HepG2 (cell line): ENCODE measurements around the gene FRMD8. TPM values are rescaled to one million over a fixed set of nuclear protein-coding genes. Genes with fewer than 3 reads are reported as not detected.

Experiments used
- CC2D1A ChIP-seq: sonication (generic); formaldehyde crosslinking; IDR thresholded peaks from 2 replicates; pipeline ENCODE4 v1.8.1; 2023; ENCODE audit warnings: mild to moderate bottlenecking, missing genetic modification reagents
- EEA1 ChIP-seq: sonication (generic); formaldehyde crosslinking; IDR thresholded peaks from 2 replicates; pipeline ENCODE4 v1.5.1; 2020; ENCODE audit warnings: mild to moderate bottlenecking, missing genetic modification reagents, borderline replicate concordance
- HDAC1 ChIP-seq: sonication (generic); formaldehyde crosslinking; IDR thresholded peaks from 2 replicates; pipeline ENCODE4 v1.5.1; 2020; ENCODE audit warnings: mild to moderate bottlenecking, missing genetic modification reagents
- HES4 ChIP-seq: sonication (generic); formaldehyde crosslinking; IDR thresholded peaks from 2 replicates; pipeline ENCODE4 v1.9.0; 2021; ENCODE audit warnings: mild to moderate bottlenecking, missing genetic modification reagents, borderline replicate concordance
- HMG20B ChIP-seq: conservative IDR thresholded peaks from 2 replicates; pipeline ENCODE4 v1.6.1; 2016; ENCODE audit warnings: missing genetic modification reagents, missing compliant biosample characterization
- NCOA5 ChIP-seq: sonication (generic); formaldehyde crosslinking; IDR thresholded peaks from 2 replicates; pipeline ENCODE4 v1.4.0; 2020; ENCODE audit warnings: missing genetic modification reagents
- NFKBIZ ChIP-seq: IDR thresholded peaks from 2 replicates; pipeline ENCODE4 v1.6.1; 2018; ENCODE audit warnings: missing genetic modification reagents, missing compliant biosample characterization
- PITX1 ChIP-seq: sonication (generic); formaldehyde crosslinking; IDR thresholded peaks from 2 replicates; pipeline ENCODE4 v1.5.1; 2020; ENCODE audit warnings: mild to moderate bottlenecking, missing genetic modification reagents
- SOX13 ChIP-seq, 3 experiments: fragments of 450-650 bp in 1 of 3; sonication (generic) in 1 of 3; formaldehyde crosslinking in 1 of 3; IDR thresholded peaks in 2 of 3; conservative IDR thresholded peaks in 1 of 3; 2 replicates each; pipeline versions ENCODE4 v1.5.0 to v1.6.1; 2016 to 2020; ENCODE audit warnings: antibody characterized with exemption in 1 of 3, mild to moderate bottlenecking in 1 of 3, missing compliant biosample characterization in 1 of 3, missing genetic modification reagents in 1 of 3, moderate library complexity in 1 of 3
- SP2 ChIP-seq: sonication (generic); formaldehyde crosslinking; IDR thresholded peaks from 2 replicates; pipeline ENCODE4 v1.5.1; 2020; ENCODE audit warnings: mild to moderate bottlenecking, missing genetic modification reagents
- TBX3 ChIP-seq: fragments of 450-650 bp; IDR thresholded peaks from 2 replicates; pipeline ENCODE4 v1.6.1; 2017; ENCODE audit warnings: antibody characterized with exemption, mild to moderate bottlenecking, inconsistent platforms, borderline replicate concordance
- TCF7L2 ChIP-seq: IDR thresholded peaks from 2 replicates; pipeline ENCODE4 v1.6.1; 2011; ENCODE audit warnings: mild to moderate bottlenecking, low read depth, low read length, moderate library complexity
- TFDP2 ChIP-seq: sonication (generic); formaldehyde crosslinking; IDR thresholded peaks from 2 replicates; pipeline ENCODE4 v1.4.0; 2020; ENCODE audit warnings: missing genetic modification reagents
- TMF1 ChIP-seq: sonication (generic); formaldehyde crosslinking; IDR thresholded peaks from 2 replicates; pipeline ENCODE4 v1.8.1; 2022; ENCODE audit warnings: low read depth, missing genetic modification reagents
- ZNF251 ChIP-seq: sonication (generic); formaldehyde crosslinking; IDR thresholded peaks from 2 replicates; pipeline ENCODE4 v1.9.0; 2021; ENCODE audit warnings: mild to moderate bottlenecking, missing genetic modification reagents
- ZNF598 ChIP-seq: sonication (generic); formaldehyde crosslinking; IDR thresholded peaks from 2 replicates; pipeline ENCODE4 v1.5.1; 2020; ENCODE audit warnings: mild to moderate bottlenecking, missing genetic modification reagents, borderline replicate concordance
- ZNF770 ChIP-seq: sonication (generic); formaldehyde crosslinking; IDR thresholded peaks from 2 replicates; pipeline ENCODE4 v1.5.0; 2020; ENCODE audit warnings: mild to moderate bottlenecking, missing genetic modification reagents
- ZNF841 ChIP-seq: sonication (generic); formaldehyde crosslinking; IDR thresholded peaks from 2 replicates; pipeline ENCODE4 v1.8.1; 2023; ENCODE audit warnings: missing genetic modification reagents, borderline replicate concordance
- polyA plus RNA-seq, 8 experiments: library from polyadenylated mRNA; depleted of rRNA in 3 of 8; stranded (reverse) in 7 of 8; unstranded in 1 of 8; fragments of >200 nt; fragmentation: Illumina TruSeq in 4 of 8; extraction: Trizol in 4 of 8; gene quantifications; 2 replicates each; pipeline versions ENCODE4 v1.2.1 to v1.2.3, GENCODE V29; 2011 to 2016; ENCODE audit warnings: low read depth in 4 of 8, missing spikeins in 1 of 8, mixed read lengths in 1 of 8; ENCODE audit not compliant: insufficient read depth in 1 of 8
- total RNA-seq, 5 experiments: library from RNA; depleted of rRNA; stranded (reverse); fragments of >200 nt; fragmentation: Illumina TruSeq; extraction: Trizol; gene quantifications; 2 replicates each; pipeline ENCODE4 v1.2.3, GENCODE V29; 2016; ENCODE audit warnings: low read depth in 1 of 5
- TF ChIP-seq, protein P1 (sequence below): sonication (generic); formaldehyde crosslinking; conservative IDR thresholded peaks from 2 replicates; pipeline ENCODE4 v1.8.1; 2023; ENCODE audit warnings: missing genetic modification reagents
- TF ChIP-seq, protein P2 (sequence below): sonication (generic); formaldehyde crosslinking; IDR thresholded peaks from 2 replicates; pipeline ENCODE4 v1.4.0; 2020; ENCODE audit warnings: mild to moderate bottlenecking, missing genetic modification reagents
- TF ChIP-seq, protein P3 (sequence below): sonication (generic); formaldehyde crosslinking; IDR thresholded peaks from 2 replicates; pipeline ENCODE4 v1.8.1; 2023; ENCODE audit warnings: missing genetic modification reagents, mild to moderate bottlenecking, borderline replicate concordance

FRMD8 gene
- total and polyA plus RNA-seq, 2 of the 13 experiments (the other 11 are each of a cell fraction or from before 2014, with no cell fraction given), result 5.8 to 20.6 TPM

DNA sequence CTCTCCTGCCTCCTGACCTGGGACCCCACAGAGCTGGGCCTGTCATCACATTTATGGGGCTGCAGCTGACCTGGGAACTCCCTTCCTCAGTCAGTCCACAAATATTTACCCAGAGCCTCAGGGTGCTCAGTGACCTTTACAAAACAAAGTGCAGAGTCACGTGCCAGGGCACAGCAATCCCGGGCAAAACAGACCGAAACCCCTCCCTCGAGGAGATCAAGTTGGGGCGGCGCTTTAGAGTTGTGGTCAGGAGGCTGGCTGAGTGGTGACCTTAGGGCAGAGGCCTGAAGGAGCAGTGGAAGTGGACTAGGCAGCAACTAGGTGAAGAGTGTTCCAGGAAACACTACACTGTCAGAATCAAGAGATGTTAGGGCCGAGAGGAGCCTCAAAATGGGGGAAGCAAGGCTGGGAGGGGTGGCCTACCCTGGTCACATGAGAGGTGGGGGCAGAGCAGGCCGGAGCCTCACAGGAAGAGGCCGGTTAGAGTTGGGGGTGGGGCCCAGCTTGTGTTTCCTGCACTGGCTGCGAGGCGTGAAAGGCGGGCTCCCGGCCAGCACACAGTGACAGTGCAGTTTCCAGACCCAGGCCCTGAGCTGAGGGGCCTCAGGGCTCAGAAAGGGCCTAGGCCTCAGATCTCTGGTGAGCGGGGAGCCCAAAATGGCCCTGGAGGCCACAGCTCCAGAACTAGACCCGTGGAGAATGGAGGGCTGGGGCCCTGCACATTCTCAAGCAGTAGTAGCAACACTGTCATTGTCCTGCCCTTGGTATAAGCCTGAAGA, 32.4 kb downstream of the FRMD8 start (continued):
- TF ChIP-seq, protein P1, sequence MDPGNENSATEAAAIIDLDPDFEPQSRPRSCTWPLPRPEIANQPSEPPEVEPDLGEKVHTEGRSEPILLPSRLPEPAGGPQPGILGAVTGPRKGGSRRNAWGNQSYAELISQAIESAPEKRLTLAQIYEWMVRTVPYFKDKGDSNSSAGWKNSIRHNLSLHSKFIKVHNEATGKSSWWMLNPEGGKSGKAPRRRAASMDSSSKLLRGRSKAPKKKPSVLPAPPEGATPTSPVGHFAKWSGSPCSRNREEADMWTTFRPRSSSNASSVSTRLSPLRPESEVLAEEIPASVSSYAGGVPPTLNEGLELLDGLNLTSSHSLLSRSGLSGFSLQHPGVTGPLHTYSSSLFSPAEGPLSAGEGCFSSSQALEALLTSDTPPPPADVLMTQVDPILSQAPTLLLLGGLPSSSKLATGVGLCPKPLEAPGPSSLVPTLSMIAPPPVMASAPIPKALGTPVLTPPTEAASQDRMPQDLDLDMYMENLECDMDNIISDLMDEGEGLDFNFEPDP (CRISPR knock-in tag), result no peak
- no peak for TF ChIP-seq HES4 (CRISPR knock-in tag)
- TF ChIP-seq CC2D1A (CRISPR knock-in tag), result no peak
- TF ChIP-seq SOX13 (IDR thresholded peaks at IDR 0.05), result peak; percentile 89
- TF ChIP-seq SOX13 (CRISPR knock-in tag; conservative IDR thresholded peaks at IDR 0.05 in 1 of 2, IDR thresholded peaks at IDR 0.05 in 1 of 2), result peak; percentile 80 to 89; a peak in 2 of 4 replicates
- TF ChIP-seq ZNF251 (CRISPR knock-in tag), result no peak
- TF ChIP-seq TCF7L2, result 0 out of 2 replicates have a peak, but pooled peaks have one; percentile 25
- peak; percentile 66 for TF ChIP-seq TFDP2 (CRISPR knock-in tag)
- no peak; the same call in 1 of the 2 replicates for TF ChIP-seq SP2 (CRISPR knock-in tag)
- peak; percentile 95 for TF ChIP-seq ZNF598 (CRISPR knock-in tag)
- no peak for TF ChIP-seq NCOA5 (CRISPR knock-in tag)
- no peak for TF ChIP-seq EEA1 (CRISPR knock-in tag)
- TF ChIP-seq TBX3, result peak; percentile 84; the same call in 1 of the 2 replicates
- TF ChIP-seq, protein P2, sequence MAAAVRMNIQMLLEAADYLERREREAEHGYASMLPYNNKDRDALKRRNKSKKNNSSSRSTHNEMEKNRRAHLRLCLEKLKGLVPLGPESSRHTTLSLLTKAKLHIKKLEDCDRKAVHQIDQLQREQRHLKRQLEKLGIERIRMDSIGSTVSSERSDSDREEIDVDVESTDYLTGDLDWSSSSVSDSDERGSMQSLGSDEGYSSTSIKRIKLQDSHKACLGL (CRISPR knock-in tag), result peak; percentile 75
- TF ChIP-seq PITX1 (CRISPR knock-in tag), result peak; percentile 98
- TF ChIP-seq, protein P3, sequence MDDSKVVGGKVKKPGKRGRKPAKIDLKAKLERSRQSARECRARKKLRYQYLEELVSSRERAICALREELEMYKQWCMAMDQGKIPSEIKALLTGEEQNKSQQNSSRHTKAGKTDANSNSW, result no peak
- TF ChIP-seq ZNF841 (CRISPR knock-in tag), result no peak
- TF ChIP-seq HMG20B (CRISPR knock-in tag), result peak; percentile 84
- peak; percentile 86; the same call in 1 of the 2 replicates for TF ChIP-seq TMF1 (CRISPR knock-in tag)
- peak; percentile 88 for TF ChIP-seq ZNF770
- peak; percentile 99 for TF ChIP-seq HDAC1 (CRISPR knock-in tag)
- TF ChIP-seq NFKBIZ, result no peak; the same call in 1 of the 2 replicates
